Measurements from ENCODE around the gene TTN. TPM values are rescaled to one million over a fixed set of nuclear protein-coding genes. Genes with fewer than 3 reads are reported as not detected.

The TTN gene
- total and polyA plus RNA-seq, 2 of the 8 experiments (the other 6 are each of a cell fraction or from before 2014, with no cell fraction given), result 0.30 to 9.7 TPM

- Histone ChIP-seq H3K9ac (replicated peaks in 1 of 4; ENCODE audit: extremely low read depth in 1 of 4, low read depth in 3 of 4, low read length in 3 of 4) (no peak overlapping the region), H4K20me1 (replicated peaks in 1 of 2; ENCODE audit: control insufficient read depth in 1 of 2, insufficient read depth in 2 of 2, low read length in 2 of 2) (no peaks in the 10 kb centered on the region), H3K14ac (ENCODE audit: insufficient read length) (no peak overlapping the region), H3K27me3 (replicated peaks in 1 of 4; ENCODE audit: control insufficient read depth in 3 of 4, extremely low read depth in 1 of 4, insufficient read depth in 3 of 4, low read length in 3 of 4) (no peaks in the 10 kb centered on the region), H3K36me3 (ENCODE audit: control insufficient read depth in 2 of 4, insufficient read depth in 4 of 4, low read length in 3 of 4) (no peaks in the 10 kb centered on the region), H3K4me2 (ENCODE audit: insufficient read depth in 1 of 2, low read depth in 2 of 2, low read length in 2 of 2) (no peak overlapping the region), H3K4ac (replicated peaks; ENCODE audit: insufficient read length, low read depth, low read length) (no peak overlapping the region), H2AFZ (ENCODE audit: low read length) (no peak overlapping the region), H3K9me3 (ENCODE audit: insufficient read depth in 2 of 2, low read depth in 1 of 2, low read length in 1 of 2) (no peaks in the 10 kb centered on the region), H3K56ac (replicated peaks; ENCODE audit: insufficient read length, low read depth, low read length) (no peak overlapping the region), H4K8ac (ENCODE audit: extremely low read depth, insufficient read depth, low read length) (peak overlapping the region; percentile 29; the same call in 1 of the 2 replicates), H3K23ac (ENCODE audit: insufficient read length) (no peak overlapping the region), H3K23me2 (ENCODE audit: low read depth, low read length) (no peaks in the 10 kb centered on the region), H3K18ac (ENCODE audit: extremely low read depth, low read length) (no peak overlapping the region), H3K79me2 (ENCODE audit: control insufficient read depth in 1 of 2, insufficient read depth in 2 of 2, low read length in 2 of 2) (no peaks in the 10 kb centered on the region), H3K4me1 (replicated peaks in 1 of 4; ENCODE audit: control insufficient read depth in 3 of 4, insufficient read depth in 4 of 4, low read length in 3 of 4) (no peaks in the 10 kb centered on the region), H2AK5ac (ENCODE audit: low read depth, low read length) (no peak overlapping the region), H2BK12ac (ENCODE audit: low read depth, low read length) (no peak overlapping the region), H2BK5ac (ENCODE audit: low read depth, low read length) (no peak overlapping the region), H3K4me3 (ENCODE audit: extremely low read depth in 1 of 4, insufficient read depth in 2 of 4, low read depth in 3 of 4, low read length in 4 of 4) (no peak overlapping the region), H4K5ac (ENCODE audit: insufficient read length, low read depth, low read length) (no peak overlapping the region), H3K79me1 (ENCODE audit: low read depth, low read length) (no peaks in the 10 kb centered on the region), H3K27ac (ENCODE audit: low read depth, low read length) (no peak overlapping the region), H2BK15ac (ENCODE audit: low read length) (no peak overlapping the region), H2BK120ac (replicated peaks; ENCODE audit: low read depth, low read length) (no peak overlapping the region), H2BK20ac (ENCODE audit: low read length) (no peak overlapping the region), H4K91ac (replicated peaks; ENCODE audit: insufficient read length, low read length) (no peak overlapping the region)
- 95% methylated on average over 19 of the region's 19 CpGs; no CpG with 5 or more reads in 1 of the 2 experiments for WGBS, 2 experiments (ENCODE audit: extremely low coverage in 1 of 2, insufficient coverage in 1 of 2, insufficient read length in 1 of 2, insufficient replicate concordance in 2 of 2, low coverage in 1 of 2, low lambda C conversion rate in 2 of 2, missing lambda C conversion rate in 1 of 2)
- ChIA-PET POLR2A (ENCODE audit: partially characterized antibody) (no interaction called here), CTCF (ENCODE audit: partially characterized antibody) (interaction anchor here (0.7 to 1.8 kb wide), 5 partner anchors 12 to 539 kb away, joined by 3 to 6 read pairs (median 5); no protein-coding TSS in a partner anchor)
- FAIRE-seq, result no peak
- DNase-seq (ENCODE audit: low read depth in 1 of 2, low spot score in 2 of 2), result no peak
- TF ChIP-seq KDM1A (IDR thresholded peaks at IDR 0.05; ENCODE audit: borderline replicate concordance, low read length), result no peak
- no peak for TF ChIP-seq MAFK (IDR thresholded peaks at IDR 0.05; ENCODE audit: low read depth, low read length)
- TF ChIP-seq HDAC2 (IDR thresholded peaks at IDR 0.05; ENCODE audit: borderline replicate concordance in 1 of 2, low read depth in 2 of 2, low read length in 2 of 2), result no peak
- TF ChIP-seq JUN (IDR thresholded peaks at IDR 0.05; ENCODE audit: low read depth, low read length), result no peak
- no peak for TF ChIP-seq EP300 (IDR thresholded peaks at IDR 0.05; ENCODE audit: borderline replicate concordance in 1 of 2, low read depth in 2 of 2, low read length in 2 of 2)
- no peak for TF ChIP-seq KDM5A (IDR thresholded peaks at IDR 0.05; ENCODE audit: low read length)
These were observed 7.9 kb downstream of the TTN start for GRCh38 chr2:178799305-178799704.

Data from H1 (cell line).